ENCODE data around the gene SMARCA1.

- TF ChIP-seq CTCF (IDR thresholded peaks at IDR 0.05; ENCODE audit: low read length) (no peak), EZH2 (optimal IDR thresholded peaks at IDR 0.05; ENCODE audit: low read depth, low read length) (no peak), EZH2phosphoT487 (IDR thresholded peaks at IDR 0.05; ENCODE audit: low read length) (no peak)
Observed at GRCh38 chrX:129490330-129490729, 33.0 kb downstream of the SMARCA1 start.

Measured in MM.1S (cell line).